HepG2 (cell line): ENCODE results near the gene ANK3.

Experiments used
- ELF4 ChIP-seq: sonication (generic); formaldehyde crosslinking; IDR thresholded peaks from 2 replicates; pipeline ENCODE4 v1.5.0; 2020; ENCODE audit warnings: missing genetic modification reagents, mild to moderate bottlenecking, moderate library complexity, borderline replicate concordance
- ETV5 ChIP-seq: IDR thresholded peaks from 2 replicates; pipeline ENCODE4 v1.6.1; 2018; ENCODE audit warnings: missing biosample characterization, missing genetic modification reagents, inconsistent platforms, borderline replicate concordance
- HMG20B ChIP-seq: conservative IDR thresholded peaks from 2 replicates; pipeline ENCODE4 v1.6.1; 2016; ENCODE audit warnings: missing genetic modification reagents, missing compliant biosample characterization
- MYNN ChIP-seq: sonication (generic); formaldehyde crosslinking; IDR thresholded peaks from 2 replicates; pipeline ENCODE4 v1.4.0; 2020; ENCODE audit warnings: mild to moderate bottlenecking, low read depth, missing genetic modification reagents
- NFYB ChIP-seq: sonication (generic); formaldehyde crosslinking; IDR thresholded peaks from 2 replicates; pipeline ENCODE4 v1.4.0; 2020; ENCODE audit warnings: missing genetic modification reagents
- ZMYM2 ChIP-seq: sonication (generic); formaldehyde crosslinking; IDR thresholded peaks from 2 replicates; pipeline ENCODE4 v1.8.0; 2022; ENCODE audit warnings: mild to moderate bottlenecking, missing genetic modification reagents
- TF ChIP-seq, protein P1 (sequence below): sonication (generic); formaldehyde crosslinking; IDR thresholded peaks from 2 replicates; pipeline ENCODE4 v1.5.0; 2020; ENCODE audit warnings: mild to moderate bottlenecking, missing genetic modification reagents, moderate library complexity

DNA sequence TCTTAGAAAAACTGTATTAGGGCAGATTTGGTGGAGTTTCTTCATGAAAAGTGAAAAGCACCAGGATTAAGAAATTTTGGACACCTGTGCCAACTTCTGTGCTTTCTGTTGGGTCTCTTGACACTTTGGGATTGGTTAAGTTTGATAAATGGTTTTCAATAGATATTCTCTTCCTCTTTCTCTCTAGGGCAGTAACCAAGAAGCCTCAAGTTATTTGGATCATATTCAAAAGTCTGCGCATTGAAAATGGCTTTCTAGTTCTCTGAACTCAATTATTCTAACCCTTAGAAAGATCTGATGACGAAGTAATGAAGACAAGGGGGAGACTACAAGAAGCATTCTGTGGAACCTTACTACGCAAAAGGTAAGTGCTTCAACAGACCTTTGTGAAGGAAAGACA, 339.3 kb downstream of the ANK3 start:
- TF ChIP-seq, protein P1, sequence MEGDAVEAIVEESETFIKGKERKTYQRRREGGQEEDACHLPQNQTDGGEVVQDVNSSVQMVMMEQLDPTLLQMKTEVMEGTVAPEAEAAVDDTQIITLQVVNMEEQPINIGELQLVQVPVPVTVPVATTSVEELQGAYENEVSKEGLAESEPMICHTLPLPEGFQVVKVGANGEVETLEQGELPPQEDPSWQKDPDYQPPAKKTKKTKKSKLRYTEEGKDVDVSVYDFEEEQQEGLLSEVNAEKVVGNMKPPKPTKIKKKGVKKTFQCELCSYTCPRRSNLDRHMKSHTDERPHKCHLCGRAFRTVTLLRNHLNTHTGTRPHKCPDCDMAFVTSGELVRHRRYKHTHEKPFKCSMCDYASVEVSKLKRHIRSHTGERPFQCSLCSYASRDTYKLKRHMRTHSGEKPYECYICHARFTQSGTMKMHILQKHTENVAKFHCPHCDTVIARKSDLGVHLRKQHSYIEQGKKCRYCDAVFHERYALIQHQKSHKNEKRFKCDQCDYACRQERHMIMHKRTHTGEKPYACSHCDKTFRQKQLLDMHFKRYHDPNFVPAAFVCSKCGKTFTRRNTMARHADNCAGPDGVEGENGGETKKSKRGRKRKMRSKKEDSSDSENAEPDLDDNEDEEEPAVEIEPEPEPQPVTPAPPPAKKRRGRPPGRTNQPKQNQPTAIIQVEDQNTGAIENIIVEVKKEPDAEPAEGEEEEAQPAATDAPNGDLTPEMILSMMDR, result no peak
- TF ChIP-seq NFYB (CRISPR knock-in tag) (no peak), MYNN (CRISPR knock-in tag) (no peak), ZMYM2 (CRISPR knock-in tag) (no peak), ETV5 (CRISPR knock-in tag) (no peak), HMG20B (CRISPR knock-in tag) (no peak), ELF4 (CRISPR knock-in tag) (no peak)
